ENCODE data around the gene TMEM236. TPM values are rescaled to one million over a fixed set of nuclear protein-coding genes. Genes with fewer than 3 reads are reported as not detected.

Gene TMEM236
- total RNA-seq, 3 donors from 2014 or later, result 37.8 to 80.8 (median 59.9) TPM

GRCh38 chr10:17821893-17822292 is 69.9 kb downstream of the TMEM236 start:
- Histone ChIP-seq H3K4me3 (no peak overlapping the region), H3K36me3 (ENCODE audit: low read depth) (no peaks in the 10 kb centered on the region), H3K9me3 (no peaks in the 10 kb centered on the region), H3K4me1 (ENCODE audit: low read depth) (no peaks in the 10 kb centered on the region)
- ATAC-seq, result no peak
- TF ChIP-seq CTCF (IDR thresholded peaks at IDR 0.05), result no peak
- intact Hi-C loops (cut with DNase I, micrococcal nuclease), result no loop called here
- DNase-seq, result no peak

- ATAC-seq (no peak), DNase-seq (no peak)
- no peak overlapping the region for H3K4me3 ChIP-seq
- no peaks in the 10 kb centered on the region for H3K4me1 ChIP-seq (ENCODE audit: low read depth)
- TF ChIP-seq CTCF (IDR thresholded peaks at IDR 0.05), result no peak
- no peaks in the 10 kb centered on the region for H3K9me3 ChIP-seq
- no peaks in the 10 kb centered on the region for H3K36me3 ChIP-seq (ENCODE audit: low read depth)
- intact Hi-C loops (cut with DNase I, micrococcal nuclease), result no loop called here
These were observed 79.3 kb downstream of the TMEM236 start for GRCh38 chr10:17831341-17831740.

- H3K4me3 ChIP-seq, result no peak overlapping the region
- intact Hi-C loops (cut with DNase I, micrococcal nuclease), result no loop called here
- H3K9me3 ChIP-seq, result no peaks in the 10 kb centered on the region
- no peaks in the 10 kb centered on the region for H3K36me3 ChIP-seq (ENCODE audit: low read depth)
- DNase-seq (no peak), ATAC-seq (no peak)
- no peaks in the 10 kb centered on the region for H3K4me1 ChIP-seq (ENCODE audit: low read depth)
- TF ChIP-seq CTCF (IDR thresholded peaks at IDR 0.05), result no peak
These were observed 79.9 kb downstream of the TMEM236 start for GRCh38 chr10:17831896-17832295.

- DNase-seq (no peak), ATAC-seq (no peak)
- no peak overlapping the region for H3K4me3 ChIP-seq
- TF ChIP-seq CTCF (IDR thresholded peaks at IDR 0.05), result no peak
- no peaks in the 10 kb centered on the region for H3K4me1 ChIP-seq (ENCODE audit: low read depth)
- intact Hi-C loops (cut with DNase I, micrococcal nuclease), result no loop called here
- H3K9me3 ChIP-seq, result no peaks in the 10 kb centered on the region
- no peaks in the 10 kb centered on the region for H3K36me3 ChIP-seq (ENCODE audit: low read depth)
These were observed 81.7 kb downstream of the TMEM236 start for GRCh38 chr10:17833656-17834055.

GRCh38 chr10:17835688-17836087 is 83.7 kb downstream of the TMEM236 start:
- peak; percentile 16 for ATAC-seq
- H3K4me3 ChIP-seq, result no peak overlapping the region
- no peaks in the 10 kb centered on the region for H3K9me3 ChIP-seq
- no peaks in the 10 kb centered on the region for H3K36me3 ChIP-seq (ENCODE audit: low read depth)
- intact Hi-C loops (cut with DNase I, micrococcal nuclease), result no loop called here
- no peak for TF ChIP-seq CTCF (IDR thresholded peaks at IDR 0.05)
- no peak for DNase-seq
- H3K4me1 ChIP-seq (ENCODE audit: low read depth), result no peaks in the 10 kb centered on the region

GRCh38 chr10:17836942-17837341 is 84.9 kb downstream of the TMEM236 start:
- intact Hi-C loops (cut with DNase I, micrococcal nuclease), result no loop called here
- no peaks in the 10 kb centered on the region for H3K36me3 ChIP-seq (ENCODE audit: low read depth)
- TF ChIP-seq CTCF (IDR thresholded peaks at IDR 0.05), result no peak
- no peaks in the 10 kb centered on the region for H3K9me3 ChIP-seq
- ATAC-seq, result peak; percentile 97
- peak in 2 of 3 donors; percentile 60 to 67 for DNase-seq
- H3K4me3 ChIP-seq, result no peak overlapping the region
- no peaks in the 10 kb centered on the region for H3K4me1 ChIP-seq (ENCODE audit: low read depth)

Data from mucosa of descending colon (tissue), 3 donors.